GM19099 (cell line): ENCODE results near the gene CFAP221.

ENCODE experiments used
- POLR2A ChIP-seq: IDR thresholded peaks from 3 replicates; pipeline ENCODE4 v1.6.1; 2011; ENCODE audit warnings: low read depth; ENCODE audit not compliant: insufficient read length; ENCODE audit errors: extremely low read depth

The CFAP221 gene

GRCh38 chr2:119544075-119544938, at the start of gene CFAP221:
CFAP221 (plus strand) TSS chr2:119544449; CDS start chr2:119546132, 1,683 bp downstream.
- no peak for TF ChIP-seq POLR2A

- no peak for TF ChIP-seq POLR2A
Observed at GRCh38 chr2:119495948-119496347, 48.3 kb upstream of the CFAP221 start.

GRCh38 chr2:119496682-119497081, 47.6 kb upstream of the CFAP221 start:
- no peak for TF ChIP-seq POLR2A

- no peak for TF ChIP-seq POLR2A
Observed at GRCh38 chr2:119508756-119509155, 35.5 kb upstream of the CFAP221 start.

- TF ChIP-seq POLR2A: no peak
Observed at GRCh38 chr2:119511989-119512388, 32.3 kb upstream of the CFAP221 start.

GRCh38 chr2:119512946-119513345, 31.3 kb upstream of the CFAP221 start:
- no peak for TF ChIP-seq POLR2A

- no peak for TF ChIP-seq POLR2A
Observed at GRCh38 chr2:119513832-119514231, 30.4 kb upstream of the CFAP221 start.

GRCh38 chr2:119516121-119516520, 28.1 kb upstream of the CFAP221 start:
- TF ChIP-seq POLR2A: no peak

- TF ChIP-seq POLR2A: no peak
Observed at GRCh38 chr2:119517433-119517832, 26.8 kb upstream of the CFAP221 start.

- no peak for TF ChIP-seq POLR2A
Observed at GRCh38 chr2:119518401-119519056, 25.7 kb upstream of the CFAP221 start.

GRCh38 chr2:119519057-119519408, 25.2 kb upstream of the CFAP221 start:
- TF ChIP-seq POLR2A: no peak

- TF ChIP-seq POLR2A: no peak
Observed at GRCh38 chr2:119520696-119521432, 23.4 kb upstream of the CFAP221 start.

GRCh38 chr2:119521433-119522050, 22.7 kb upstream of the CFAP221 start:
- no peak for TF ChIP-seq POLR2A

- no peak for TF ChIP-seq POLR2A
Observed at GRCh38 chr2:119522671-119523070, 21.6 kb upstream of the CFAP221 start.

- TF ChIP-seq POLR2A: no peak
Observed at GRCh38 chr2:119523383-119523951, 20.8 kb upstream of the CFAP221 start.
